Right atrium auricular region (tissue), 2 donors: ENCODE measurements around the gene BLVRB. TPM values are rescaled to one million over a fixed set of nuclear protein-coding genes. Genes with fewer than 3 reads are reported as not detected.

Experiments
- DNase-seq: peaks from one replicate; pipeline ENCODE4 v3.0.0-alpha.2; 2019; ENCODE audit warnings: low spot score
- H3K27ac ChIP-seq, 2 donors: fragments of 200-600 bp; sonication (generic); 1 replicate in 1 of 2; 2 replicates in 1 of 2; pipeline ENCODE4 v1.5.1; 2016 to 2019
- H3K27me3 ChIP-seq, 2 donors: fragments of 200-600 bp; sonication (generic); one replicate each; pipeline versions ENCODE4 v1.5.1 to v1.6.0; 2017 to 2019
- H3K36me3 ChIP-seq: fragments of 200-600 bp; sonication (generic); one replicate; pipeline ENCODE4 v1.5.1; 2016
- H3K4me1 ChIP-seq, 2 donors: fragments of 200-600 bp; sonication (generic); one replicate each; pipeline versions ENCODE4 v1.5.1 to v1.6.0; 2017 to 2019
- H3K4me3 ChIP-seq, 2 donors: fragments of 200-600 bp; sonication (generic); 1 replicate in 1 of 2; 2 replicates in 1 of 2; pipeline ENCODE4 v1.5.1; 2017 to 2019; ENCODE audit warnings: mild to moderate bottlenecking in 1 of 2, moderate library complexity in 1 of 2
- H3K9me3 ChIP-seq, 2 donors: fragments of 200-600 bp; sonication (generic); one replicate each; pipeline ENCODE4 v1.5.1; 2019
- CTCF ChIP-seq, 2 donors: fragments of 200-600 bp; sonication (generic); IDR thresholded peaks; one replicate each; pipeline ENCODE4 v1.5.1; 2019; ENCODE audit warnings: antibody characterized with exemption in 2 of 2
- total RNA-seq, 2 donors: library from RNA; depleted of rRNA; stranded (reverse); fragments of >200 nt; gene quantifications; one replicate each; pipeline ENCODE4 v1.1.0, GENCODE V29; 2016

Gene BLVRB
- total RNA-seq, 2 donors from 2014 or later = 123 to 199 TPM

- H3K36me3 ChIP-seq = peaks cover 22% of the 10 kb centered on the region
- H3K4me1 ChIP-seq = peaks cover 0 to 51% of the 10 kb centered on the region in 2 donors
- no peaks in the 10 kb centered on the region for H3K9me3 ChIP-seq
- no peak for TF ChIP-seq CTCF (IDR thresholded peaks at IDR 0.05)
- H3K27ac ChIP-seq = peak overlapping the region; percentile 100
- DNase-seq = no peak
- peak overlapping the region; percentile 71 to 97 for H3K4me3 ChIP-seq
- H3K27me3 ChIP-seq = no peaks in the 10 kb centered on the region
Observed at GRCh38 chr19:40424637-40425449, 40.7 kb downstream of the BLVRB start.

GRCh38 chr19:40423938-40424337, 41.6 kb downstream of the BLVRB start:
- DNase-seq = no peak
- no peaks in the 10 kb centered on the region for H3K27me3 ChIP-seq
- peaks cover 0 to 56% of the 10 kb centered on the region in 2 donors for H3K4me1 ChIP-seq
- TF ChIP-seq CTCF (IDR thresholded peaks at IDR 0.05) = no peak
- peak overlapping the region; percentile 71 to 97 for H3K4me3 ChIP-seq
- H3K9me3 ChIP-seq = no peaks in the 10 kb centered on the region
- H3K27ac ChIP-seq = peak overlapping the region; percentile 100
- H3K36me3 ChIP-seq = peaks cover 22% of the 10 kb centered on the region

GRCh38 chr19:40422748-40423566, 42.6 kb downstream of the BLVRB start:
- Histone ChIP-seq H3K36me3 (peaks cover 22% of the 10 kb centered on the region), H3K4me1 (peaks cover 0 to 56% of the 10 kb centered on the region in 2 donors), H3K27ac (peak overlapping the region; percentile 98 to 100), H3K27me3 (no peaks in the 10 kb centered on the region), H3K9me3 (no peaks in the 10 kb centered on the region), H3K4me3 (no peak overlapping the region)
- TF ChIP-seq CTCF (IDR thresholded peaks at IDR 0.05) = no peak
- no peak for DNase-seq

GRCh38 chr19:40421993-40422747, 43.4 kb downstream of the BLVRB start:
- Histone ChIP-seq H3K4me1 (peaks cover 0 to 63% of the 10 kb centered on the region in 2 donors), H3K9me3 (no peaks in the 10 kb centered on the region), H3K4me3 (peak overlapping the region in 1 of 2 donors; percentile 64), H3K27ac (peak overlapping the region; percentile 98 to 100), H3K36me3 (peaks cover 22% of the 10 kb centered on the region), H3K27me3 (no peaks in the 10 kb centered on the region)
- TF ChIP-seq CTCF (IDR thresholded peaks at IDR 0.05) = no peak
- DNase-seq = no peak
